Endothelial cell of umbilical vein (primary cell): Measurements from ENCODE around the gene TNFRSF21. TPM values are rescaled to one million over a fixed set of nuclear protein-coding genes. Genes with fewer than 3 reads are reported as not detected.

ENCODE experiments used
- BruUV-seq: library from RNA; stranded (reverse); fragments of 400-500 nt; replicated peaks from 2 replicates; lab custom pipeline; 2021; lab: Mats Ljungman, UMichigan
- CTCF ChIA-PET: fragments of 300-600, 350-600 bp; sonication (Branson Sonifier 250); formaldehyde crosslinking; loops from one replicate; lab custom pipeline; 2021; ENCODE audit warnings: antibody characterized with exemption, inconsistent platforms; lab: Charles Lee
- POLR2A ChIA-PET: fragments of 300-600, 350-600 bp; sonication (Branson Sonifier 250); formaldehyde crosslinking; loops from one replicate; lab custom pipeline; 2021; ENCODE audit warnings: antibody characterized with exemption, inconsistent platforms; lab: Charles Lee
- DNase-seq: peaks from one replicate; pipeline ENCODE4 v3.0.0-alpha.2; 2011; ENCODE audit warnings: low read depth, low spot score
- FAIRE-seq: peaks from 2 replicates; lab custom pipeline; 2011; peaks lifted over from hg19 to GRCh38; lab: Jason Lieb, UNC
- H2AFZ ChIP-seq: 2 replicates; pipeline ENCODE4 v1.6.0; 2012; ENCODE audit warnings: low read depth, low read length, control low read depth, inconsistent platforms
- H3K27ac ChIP-seq: 2 replicates; pipeline ENCODE4 v1.5.1; 2011; ENCODE audit warnings: low read depth, mild to moderate bottlenecking, control low read depth, low read length, moderate library complexity; ENCODE audit not compliant: insufficient read depth
- H3K27me3 ChIP-seq, 2 experiments: 2 replicates each; pipeline versions ENCODE4 v1.6.0 to v1.6.1; 2011; ENCODE audit warnings: low read length in 2 of 2, mixed read lengths in 1 of 2; ENCODE audit not compliant: control insufficient read depth in 2 of 2, insufficient read depth in 2 of 2
- H3K36me3 ChIP-seq, 2 experiments: 2 replicates in 1 of 2; 3 replicates in 1 of 2; pipeline ENCODE4 v1.5.1; 2011; ENCODE audit warnings: low read length in 2 of 2, mild to moderate bottlenecking in 1 of 2, moderate library complexity in 1 of 2; ENCODE audit not compliant: control insufficient read depth in 2 of 2, insufficient read depth in 2 of 2; ENCODE audit errors: extremely low read depth in 1 of 2
- H3K4me1 ChIP-seq: 3 replicates; pipeline ENCODE4 v1.5.1; 2011; ENCODE audit warnings: mild to moderate bottlenecking, low read length; ENCODE audit not compliant: control insufficient read depth, insufficient read depth; ENCODE audit errors: extremely low read depth
- H3K4me2 ChIP-seq: 2 replicates; pipeline ENCODE4 v1.6.1; 2011; ENCODE audit warnings: low read length, control low read depth, mixed read lengths; ENCODE audit not compliant: insufficient read depth
- H3K4me3 ChIP-seq, 3 experiments: fragments of 200-600 bp in 1 of 3; sonication (generic), shearing (Covaris generic) in 1 of 3; replicated peaks in 1 of 3; 2 replicates each; pipeline ENCODE4 v1.5.1; 2011 to 2016; ENCODE audit warnings: control low read depth in 3 of 3, low read length in 3 of 3, mild to moderate bottlenecking in 2 of 3, inconsistent platforms in 1 of 3, low read depth in 1 of 3, moderate library complexity in 1 of 3; ENCODE audit not compliant: insufficient read depth in 1 of 3
- H3K79me2 ChIP-seq: 2 replicates; pipeline ENCODE4 v1.6.0; 2012; ENCODE audit warnings: low read length, inconsistent platforms; ENCODE audit not compliant: control insufficient read depth, insufficient read depth
- H3K9ac ChIP-seq: replicated peaks from 2 replicates; pipeline ENCODE3; 2011; ENCODE audit warnings: low read length, control low read depth; ENCODE audit not compliant: insufficient read depth; ENCODE audit errors: extremely low read depth
- H3K9me1 ChIP-seq: replicated peaks from 3 replicates; pipeline ENCODE4 v1.6.0; 2011; ENCODE audit warnings: mild to moderate bottlenecking, low read length; ENCODE audit not compliant: control insufficient read depth, insufficient read depth; ENCODE audit errors: extremely low read depth
- H3K9me3 ChIP-seq: replicated peaks from 2 replicates; pipeline ENCODE4 v1.5.1; 2012; ENCODE audit warnings: low read length, inconsistent platforms; ENCODE audit not compliant: control insufficient read depth, insufficient read depth
- H4K20me1 ChIP-seq: replicated peaks from 2 replicates; pipeline ENCODE3; 2011; ENCODE audit warnings: mild to moderate bottlenecking, low read length; ENCODE audit not compliant: control insufficient read depth, insufficient read depth; ENCODE audit errors: extremely low read depth
- EZH2 ChIP-seq: IDR thresholded peaks from 2 replicates; pipeline ENCODE4 v1.6.1; 2012; ENCODE audit warnings: borderline replicate concordance, low read depth, mild to moderate bottlenecking, moderate library complexity, low read length, inconsistent platforms; ENCODE audit not compliant: severe bottlenecking
- FOS ChIP-seq: IDR thresholded peaks from 2 replicates; pipeline ENCODE4 v1.6.1; 2011; ENCODE audit warnings: mild to moderate bottlenecking, low read length, moderate library complexity, borderline replicate concordance; ENCODE audit not compliant: insufficient read depth
- GATA2 ChIP-seq: IDR thresholded peaks from 2 replicates; pipeline ENCODE4 v1.7.0; 2011; ENCODE audit warnings: low read depth, mild to moderate bottlenecking, moderate library complexity, mixed read lengths, low read length; ENCODE audit not compliant: insufficient read length, insufficient read depth
- JUN ChIP-seq: IDR thresholded peaks from 2 replicates; pipeline ENCODE4 v1.6.1; 2011; ENCODE audit warnings: borderline replicate concordance, low read depth; ENCODE audit not compliant: insufficient read length, insufficient read depth
- MYC ChIP-seq: IDR thresholded peaks from one replicate; pipeline ENCODE4 v1.6.1; 2011; ENCODE audit warnings: mild to moderate bottlenecking, low read depth, low read length
- POLR2A ChIP-seq: IDR thresholded peaks from 2 replicates; pipeline ENCODE4 v1.6.1; 2012; ENCODE audit warnings: low read depth, mild to moderate bottlenecking, control low read depth, low read length
- POLR2AphosphoS5 ChIP-seq: IDR thresholded peaks from 2 replicates; pipeline ENCODE4 v1.6.1; 2012; ENCODE audit warnings: low read depth, mild to moderate bottlenecking, control low read depth, low read length, moderate library complexity; ENCODE audit not compliant: insufficient read depth
- dilution Hi-C: fragments of 300-500 bp; cut with MboI; formaldehyde crosslinking; loops from one replicate; pipeline ENCODE4 v1.15.0; 2019; ENCODE audit warnings: low sequenced_read_pairs; ENCODE audit not compliant: extremely low pct_ligation_motif_present
- intact Hi-C: fragments of 100-400 bp; cut with micrococcal nuclease; formaldehyde crosslinking; loops from one replicate; pipeline ENCODE4 v1.10.0; 2022
- polyA plus RNA-seq, 4 experiments: library from polyadenylated mRNA; depleted of rRNA in 3 of 4; stranded (reverse) in 3 of 4; unstranded in 1 of 4; fragments of >200 nt; gene quantifications; 2 replicates each; pipeline versions ENCODE4 v1.2.1 to v1.2.3, GENCODE V29; 2011 to 2012; ENCODE audit warnings: missing spikeins in 1 of 4
- total RNA-seq: library from RNA; stranded (reverse); gene quantifications from 2 replicates; pipeline ENCODE4 v1.2.3, GENCODE V29; 2021
- TF ChIP-seq, protein P1 (sequence below), 2 donors: IDR thresholded peaks; 1 replicate in 1 of 2; 2 replicates in 1 of 2; pipeline ENCODE4 v1.5.1; 2011; ENCODE audit warnings: low read length in 2 of 2, mild to moderate bottlenecking in 2 of 2, moderate library complexity in 2 of 2, control low read depth in 1 of 2, inconsistent platforms in 1 of 2, low read depth in 1 of 2; ENCODE audit not compliant: insufficient read depth in 1 of 2; ENCODE audit errors: extremely low read depth in 1 of 2
- TF ChIP-seq, protein P2 (sequence below): IDR thresholded peaks from 2 replicates; pipeline ENCODE4 v1.6.1; 2011; ENCODE audit not compliant: insufficient read depth, insufficient read length

The TNFRSF21 gene
- total and polyA plus RNA-seq, 2 donors (not counting 3 experiments of a cell fraction or from before 2014, with no cell fraction given), result 26.0 to 40.6 TPM

DNA sequence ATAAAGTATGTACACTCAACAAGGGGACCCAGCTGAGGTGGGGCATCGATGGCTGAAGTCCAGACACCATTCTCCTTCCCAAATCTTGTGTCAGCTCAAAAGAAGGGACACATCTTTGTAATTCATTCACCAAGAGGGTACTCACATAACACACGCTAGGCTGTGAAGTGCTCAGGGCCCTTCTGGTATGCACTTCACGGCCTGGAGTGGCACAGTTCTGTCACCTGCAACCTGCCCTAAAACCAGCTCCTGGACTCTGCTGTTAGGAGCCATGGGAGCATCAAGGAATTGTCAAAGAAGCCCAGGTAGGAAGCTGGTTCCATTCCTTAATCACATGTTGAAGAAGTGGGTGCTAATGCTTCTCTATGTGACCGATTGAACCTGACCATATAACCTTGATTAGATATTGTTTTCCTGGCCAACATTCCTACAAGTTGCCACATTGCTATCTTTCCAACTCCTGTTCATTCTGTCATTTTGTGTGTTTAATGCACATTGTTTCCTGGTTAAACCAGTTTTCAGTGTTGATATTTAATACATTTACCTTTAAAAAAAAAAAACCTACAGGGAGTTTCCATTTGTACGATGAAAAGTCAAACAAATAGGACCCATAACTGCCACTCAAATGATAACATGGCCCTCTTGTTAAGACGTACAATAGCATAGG, 127.3 kb downstream of the TNFRSF21 start:
- Histone ChIP-seq H3K4me2 (no peak overlapping the region), H3K27me3 (no peaks in the 10 kb centered on the region), H3K79me2 (no peaks in the 10 kb centered on the region), H3K4me3 (no peak overlapping the region), H3K9me1 (no peaks in the 10 kb centered on the region), H3K36me3 (no peaks in the 10 kb centered on the region), H3K9ac (no peak overlapping the region), H4K20me1 (no peaks in the 10 kb centered on the region), H2AFZ (no peak overlapping the region), H3K9me3 (no peaks in the 10 kb centered on the region), H3K4me1 (no peaks in the 10 kb centered on the region), H3K27ac (no peak overlapping the region)
- FAIRE-seq, result no peak
- POLR2A ChIA-PET, result no interaction called here
- no peak for TF ChIP-seq JUN
- TF ChIP-seq, protein P1, sequence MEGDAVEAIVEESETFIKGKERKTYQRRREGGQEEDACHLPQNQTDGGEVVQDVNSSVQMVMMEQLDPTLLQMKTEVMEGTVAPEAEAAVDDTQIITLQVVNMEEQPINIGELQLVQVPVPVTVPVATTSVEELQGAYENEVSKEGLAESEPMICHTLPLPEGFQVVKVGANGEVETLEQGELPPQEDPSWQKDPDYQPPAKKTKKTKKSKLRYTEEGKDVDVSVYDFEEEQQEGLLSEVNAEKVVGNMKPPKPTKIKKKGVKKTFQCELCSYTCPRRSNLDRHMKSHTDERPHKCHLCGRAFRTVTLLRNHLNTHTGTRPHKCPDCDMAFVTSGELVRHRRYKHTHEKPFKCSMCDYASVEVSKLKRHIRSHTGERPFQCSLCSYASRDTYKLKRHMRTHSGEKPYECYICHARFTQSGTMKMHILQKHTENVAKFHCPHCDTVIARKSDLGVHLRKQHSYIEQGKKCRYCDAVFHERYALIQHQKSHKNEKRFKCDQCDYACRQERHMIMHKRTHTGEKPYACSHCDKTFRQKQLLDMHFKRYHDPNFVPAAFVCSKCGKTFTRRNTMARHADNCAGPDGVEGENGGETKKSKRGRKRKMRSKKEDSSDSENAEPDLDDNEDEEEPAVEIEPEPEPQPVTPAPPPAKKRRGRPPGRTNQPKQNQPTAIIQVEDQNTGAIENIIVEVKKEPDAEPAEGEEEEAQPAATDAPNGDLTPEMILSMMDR (IDR thresholded peaks at IDR 0.05; ENCODE audit: extremely low read depth in 1 of 2, insufficient read depth in 1 of 2, low read depth in 1 of 2, low read length in 2 of 2), result no peak
- no peak for TF ChIP-seq POLR2AphosphoS5
- no peak for TF ChIP-seq GATA2
- TF ChIP-seq EZH2, result no peak
- no peak for TF ChIP-seq MYC
- TF ChIP-seq FOS, result no peak
- TF ChIP-seq, protein P2, sequence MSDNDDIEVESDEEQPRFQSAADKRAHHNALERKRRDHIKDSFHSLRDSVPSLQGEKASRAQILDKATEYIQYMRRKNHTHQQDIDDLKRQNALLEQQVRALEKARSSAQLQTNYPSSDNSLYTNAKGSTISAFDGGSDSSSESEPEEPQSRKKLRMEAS, result no peak
- no peak for TF ChIP-seq POLR2A
- no peak for DNase-seq
- CTCF ChIA-PET, result no interaction called here
- dilution Hi-C loops (no loop called here), intact Hi-C loops (no loop called here)
- no TSS peak for BruUV-seq
